Effector memory CD8-positive, alpha-beta T cell (primary cell): ENCODE results near the gene RPL19.

Experiments used
- ATAC-seq: fragments of 150-1000 bp; cut with Tn5 transposase; replicated peaks from 2 replicates; pipeline ENCODE4 v1.10.0; 2021; ENCODE audit warnings: mild to moderate bottlenecking, moderate library complexity
- DNase-seq, 3 experiments: peaks; one replicate each; pipeline ENCODE4 v3.0.0; 2021
- H3K27ac Mint-ChIP-seq, 2 donors: one replicate each; pipeline ENCODE4 v1.8.0; 2022; ENCODE audit warnings: mild to moderate bottlenecking in 2 of 2, mixed read lengths in 2 of 2, moderate library complexity in 2 of 2
- H3K27me3 Mint-ChIP-seq, 2 donors: one replicate each; pipeline ENCODE4 v1.8.0; 2022; ENCODE audit warnings: mixed read lengths in 2 of 2
- H3K36me3 Mint-ChIP-seq: one replicate; pipeline ENCODE4 v1.8.0; 2022; ENCODE audit warnings: mild to moderate bottlenecking, moderate library complexity, mixed read lengths; ENCODE audit not compliant: insufficient read depth
- H3K4me1 Mint-ChIP-seq, 2 donors: one replicate each; pipeline ENCODE4 v1.8.0; 2022; ENCODE audit warnings: low read depth in 2 of 2, mixed read lengths in 2 of 2
- H3K4me3 Mint-ChIP-seq, 2 donors: one replicate each; pipeline ENCODE4 v1.8.0; 2022; ENCODE audit warnings: mild to moderate bottlenecking in 2 of 2, mixed read lengths in 2 of 2, moderate library complexity in 2 of 2
- H3K9me3 Mint-ChIP-seq, 2 donors: one replicate each; pipeline ENCODE4 v1.8.0; 2022; ENCODE audit warnings: mixed read lengths in 2 of 2

RPL19 gene

DNA sequence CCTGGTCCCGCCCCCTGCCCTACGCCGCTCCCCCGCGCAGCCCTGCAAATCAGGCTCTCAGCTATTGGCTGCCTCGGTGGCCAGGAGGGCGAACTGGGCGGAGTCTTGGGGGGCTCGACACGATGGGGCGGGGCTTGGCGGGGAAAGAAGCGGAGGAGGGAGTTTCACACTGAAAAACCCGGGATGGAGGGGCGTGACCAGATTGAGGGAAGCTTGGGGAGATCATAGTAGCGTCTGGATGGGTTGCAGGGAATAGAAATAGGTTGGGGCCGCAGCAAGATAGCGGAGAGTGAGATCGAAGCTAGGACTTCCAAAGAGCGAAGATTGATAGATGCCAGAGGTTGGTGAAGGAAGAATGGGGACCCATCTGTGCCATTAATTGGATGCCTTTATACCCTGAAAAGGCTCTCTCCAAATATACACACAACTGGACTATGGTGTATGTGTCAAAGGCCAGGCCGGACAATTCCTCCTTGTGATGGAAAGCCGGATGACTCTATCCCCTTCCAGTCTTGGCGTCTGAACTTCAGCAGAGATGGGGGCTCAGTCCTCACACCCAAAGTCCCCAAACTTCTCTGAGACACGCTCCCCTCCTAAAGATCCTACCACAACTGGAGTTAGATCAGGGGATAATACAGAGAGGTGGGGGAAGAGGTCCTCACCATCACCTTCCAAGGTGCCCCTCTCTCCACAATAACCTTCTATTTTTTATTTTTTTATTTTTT is 26.0 kb downstream of the RPL19 start:
- DNase-seq: peak in 1 of 3 experiments; percentile 29
- Mint-ChIP-seq H3K27ac (no peak overlapping the region), H3K27me3 (peaks cover 38 to 80% of the 10 kb centered on the region in 2 donors)

DNA sequence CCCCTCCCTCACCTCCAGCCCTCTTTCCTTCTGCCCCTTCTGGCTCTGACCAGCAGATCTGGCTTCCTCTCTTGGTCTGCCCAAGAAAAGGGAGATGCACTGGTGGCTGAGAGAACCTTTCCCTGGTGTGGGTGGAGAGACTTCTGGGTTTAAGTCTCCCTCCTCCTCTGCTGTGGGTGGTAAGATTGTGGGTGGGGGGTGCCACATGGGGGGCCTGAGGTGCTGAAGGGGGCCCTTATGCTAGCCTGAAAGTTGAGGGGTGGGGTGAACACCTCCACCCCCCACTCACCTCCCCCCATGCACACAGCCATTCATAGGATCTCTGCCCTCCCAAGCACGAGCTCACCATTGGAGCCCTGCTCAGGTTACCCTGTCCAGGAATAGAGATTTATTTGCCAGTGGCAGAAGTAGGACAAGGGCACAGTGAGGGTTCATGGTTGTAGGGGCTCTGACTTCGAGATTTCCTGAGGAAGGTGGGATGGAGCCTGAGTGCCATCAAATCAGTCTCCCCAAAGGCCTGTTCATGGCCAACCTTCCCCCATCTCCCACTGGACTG is 27.4 kb downstream of the RPL19 start:
- Mint-ChIP-seq H3K27me3 (peaks cover 48 to 85% of the 10 kb centered on the region in 2 donors), H3K9me3 (no peaks in the 10 kb centered on the region), H3K36me3 (no peaks in the 10 kb centered on the region), H3K4me3 (no peak overlapping the region), H3K4me1 (peaks cover 19 to 21% of the 10 kb centered on the region in 2 donors), H3K27ac (no peak overlapping the region)
- ATAC-seq: no peak
- no peak for DNase-seq

More for the DNA sequence above, 26.0 kb downstream of the RPL19 start:
- peaks cover 8% of the 10 kb centered on the region in 2 donors for H3K4me1 Mint-ChIP-seq
- no peaks in the 10 kb centered on the region for H3K9me3 Mint-ChIP-seq
- peak; percentile 68 for ATAC-seq
- no peaks in the 10 kb centered on the region for H3K36me3 Mint-ChIP-seq
- peak overlapping the region; percentile 82 to 84 for H3K4me3 Mint-ChIP-seq

DNA sequence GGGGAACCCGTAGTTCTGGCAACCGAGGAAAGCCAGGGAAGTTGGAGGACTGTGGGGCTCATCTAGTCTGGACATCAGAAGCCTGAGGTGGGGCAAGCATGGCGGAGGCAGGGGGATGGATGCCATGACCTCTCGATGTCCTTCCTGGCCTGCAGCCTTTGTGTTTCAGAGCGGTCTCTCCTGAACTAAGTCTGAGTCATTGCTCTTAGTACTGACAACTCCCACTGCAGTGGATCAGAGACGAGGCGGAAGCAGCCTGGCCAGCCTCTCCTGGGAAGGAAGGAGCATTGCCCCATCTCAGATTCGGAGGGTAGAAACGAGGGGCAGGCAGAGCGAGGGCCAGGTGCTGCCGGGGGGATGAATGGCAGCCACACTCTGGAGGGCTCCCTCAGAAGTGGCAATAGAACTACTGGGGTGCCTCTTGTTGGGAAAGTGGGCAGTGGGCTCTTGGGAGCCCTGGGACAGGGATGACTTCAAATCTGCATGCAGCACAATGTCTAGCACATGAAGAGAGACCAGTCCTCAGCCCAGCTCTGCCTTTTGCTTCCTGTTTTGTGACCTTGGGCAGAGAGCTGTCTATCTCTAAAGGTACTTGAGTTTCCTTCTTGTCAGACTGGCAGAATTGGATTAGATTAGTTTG is 29.3 kb downstream of the RPL19 start:
- no peak for ATAC-seq
- Mint-ChIP-seq H3K9me3 (no peaks in the 10 kb centered on the region), H3K27ac (no peak overlapping the region), H3K27me3 (peaks cover 41 to 67% of the 10 kb centered on the region in 2 donors), H3K4me1 (peaks cover 15 to 19% of the 10 kb centered on the region in 2 donors), H3K36me3 (no peaks in the 10 kb centered on the region), H3K4me3 (peak overlapping the region in 1 of 2 donors; percentile 7)
- DNase-seq: no peak

DNA sequence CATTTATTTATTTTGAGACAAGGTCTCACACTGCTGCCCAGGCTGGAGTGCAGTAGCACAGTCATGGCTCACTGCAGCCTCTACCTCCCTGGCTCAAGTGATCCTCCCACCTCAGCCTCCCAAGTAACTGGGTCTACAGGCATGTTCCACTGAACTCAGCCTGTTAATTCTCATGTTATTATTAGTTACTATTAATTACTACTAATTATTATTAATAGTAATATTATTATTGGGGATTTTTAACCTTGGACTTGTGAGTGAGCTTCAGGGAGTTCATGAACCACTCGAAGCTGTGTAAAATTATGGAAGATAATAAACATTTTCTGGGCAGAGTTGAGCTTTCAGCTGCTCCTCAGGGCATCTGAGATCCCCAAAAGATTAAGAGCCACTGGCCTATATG is 30.3 kb downstream of the RPL19 start:
- Mint-ChIP-seq H3K4me1 (peaks cover 16 to 19% of the 10 kb centered on the region in 2 donors), H3K27ac (no peak overlapping the region), H3K4me3 (no peak overlapping the region), H3K36me3 (no peaks in the 10 kb centered on the region), H3K27me3 (peaks cover 41 to 63% of the 10 kb centered on the region in 2 donors), H3K9me3 (no peaks in the 10 kb centered on the region)
- DNase-seq (no peak), ATAC-seq (no peak)

DNA sequence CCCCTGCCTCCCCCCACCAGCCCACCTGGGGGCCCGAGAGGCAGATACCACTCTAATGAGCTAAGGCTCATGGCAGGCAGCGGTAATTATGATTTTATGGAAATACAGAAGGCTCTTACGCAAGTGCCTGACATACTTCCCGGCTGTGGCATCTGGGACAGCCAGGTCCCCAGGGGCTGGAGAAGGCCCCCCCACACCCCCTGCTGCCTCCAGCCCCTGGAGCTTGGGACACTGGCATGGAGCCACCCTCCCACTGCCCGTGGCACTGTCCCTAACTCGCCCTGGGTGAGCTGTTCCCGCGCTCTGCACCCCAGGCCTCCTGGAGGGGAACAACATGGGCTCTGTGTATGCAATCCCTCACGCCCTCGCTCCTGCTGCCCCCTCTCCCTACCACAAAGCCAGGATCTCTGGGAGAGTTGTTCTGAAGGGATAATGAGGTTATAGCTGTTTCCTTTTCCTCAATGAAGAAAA is 31.0 kb downstream of the RPL19 start:
- peaks cover 36 to 56% of the 10 kb centered on the region in 2 donors for H3K27me3 Mint-ChIP-seq
- H3K9me3 Mint-ChIP-seq: no peaks in the 10 kb centered on the region
- no peak for ATAC-seq
- peak overlapping the region; percentile 30 to 80 for H3K27ac Mint-ChIP-seq
- no peaks in the 10 kb centered on the region for H3K36me3 Mint-ChIP-seq
- no peak for DNase-seq
- peaks cover 19 to 22% of the 10 kb centered on the region in 2 donors for H3K4me1 Mint-ChIP-seq
- no peak overlapping the region for H3K4me3 Mint-ChIP-seq

DNA sequence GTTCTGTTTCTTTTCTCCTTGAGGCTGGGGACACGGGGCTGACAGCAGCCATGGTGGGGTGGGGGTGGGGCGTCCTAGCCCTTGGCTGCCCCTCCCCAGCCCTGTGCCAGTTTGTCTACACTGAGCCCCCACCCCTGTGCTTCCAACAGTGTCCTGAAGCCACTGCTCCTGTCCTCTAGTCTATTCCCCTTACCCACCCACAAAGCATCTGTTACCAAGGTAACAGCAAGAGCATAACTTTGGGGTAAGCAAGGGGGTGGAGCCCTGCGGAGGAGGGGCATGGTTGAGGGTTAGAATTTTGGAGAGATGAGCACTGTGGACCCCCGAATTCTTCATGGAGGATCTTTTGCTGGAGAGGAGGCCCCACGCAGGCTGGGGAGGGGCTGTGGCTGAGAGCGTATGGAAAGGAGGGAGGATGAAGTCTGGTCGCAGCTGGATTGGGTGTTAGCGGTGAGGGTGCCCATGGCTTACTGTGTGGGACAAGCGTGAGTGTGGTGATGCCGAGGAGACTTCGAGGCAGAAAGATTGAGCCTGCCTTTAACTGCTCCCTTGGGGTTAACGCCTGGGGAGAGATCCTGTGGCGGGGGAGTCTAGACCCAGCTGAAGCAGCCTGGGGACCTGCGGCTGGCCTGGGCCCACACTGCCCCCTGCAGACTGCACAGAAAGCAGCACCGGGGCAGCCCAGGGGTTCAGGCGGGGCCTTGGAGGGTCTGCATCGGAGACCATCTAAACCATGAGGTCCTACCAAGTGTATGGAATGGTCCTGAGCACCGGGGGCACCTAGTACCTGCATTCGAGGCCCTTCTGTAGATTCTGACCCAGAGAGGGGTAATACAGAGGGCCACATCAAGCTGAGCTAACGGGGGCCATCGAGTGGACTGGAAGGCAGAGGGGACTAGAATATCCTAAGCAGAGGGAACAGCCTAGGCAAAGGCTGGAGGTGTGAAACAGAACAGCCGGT is 31.8 kb downstream of the RPL19 start:
- Mint-ChIP-seq H3K27me3 (peaks cover 34 to 52% of the 10 kb centered on the region in 2 donors), H3K4me1 (peaks cover 18 to 21% of the 10 kb centered on the region in 2 donors), H3K27ac (peak overlapping the region; percentile 48 to 80), H3K9me3 (no peaks in the 10 kb centered on the region), H3K4me3 (peak overlapping the region; percentile 37 to 54), H3K36me3 (no peaks in the 10 kb centered on the region)
- peak; percentile 61 to 64 (median 63) for DNase-seq
- ATAC-seq: peak; percentile 87

DNA sequence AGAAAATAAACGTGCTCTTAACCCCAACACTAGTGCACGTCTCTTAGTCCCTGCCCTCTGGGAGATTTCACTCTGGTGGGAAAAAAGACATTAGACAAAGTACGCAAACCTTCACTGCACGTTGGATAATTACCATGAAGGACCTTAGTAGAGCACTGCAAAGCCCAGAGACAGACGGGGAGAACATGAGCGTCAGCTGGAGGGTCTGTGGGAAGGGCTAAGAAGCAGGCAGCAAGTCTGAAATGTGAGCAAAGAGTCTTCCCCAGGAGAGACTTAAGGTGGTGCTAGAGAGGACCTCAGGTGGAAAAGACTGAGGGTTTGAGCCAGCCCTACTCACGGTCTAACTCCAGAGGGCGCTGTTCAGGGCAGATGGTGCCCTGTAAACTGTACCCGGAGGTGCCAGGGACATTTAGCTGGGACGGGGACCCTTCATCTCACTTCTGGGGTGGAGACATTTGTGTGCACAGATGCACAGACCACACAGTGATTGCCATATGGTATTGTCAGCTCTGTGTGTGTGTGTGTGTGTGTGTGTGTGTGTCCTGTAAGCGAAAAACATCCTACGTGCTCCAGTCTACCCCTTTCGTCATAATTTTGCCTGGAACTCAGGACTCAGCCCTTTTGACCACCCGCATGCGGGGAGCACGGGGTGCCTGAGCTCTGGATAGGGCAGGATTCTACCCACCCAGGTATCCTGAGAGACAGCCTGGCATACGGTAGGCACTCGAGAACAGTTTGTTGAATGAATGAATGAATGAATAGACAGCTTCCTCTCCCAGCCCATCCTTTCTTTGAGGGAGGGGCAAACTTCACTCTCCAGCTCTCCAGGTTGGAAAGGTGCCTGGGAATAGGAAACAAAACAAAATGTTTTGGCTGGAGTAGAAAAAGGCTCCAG is 35.7 kb downstream of the RPL19 start:
- ATAC-seq (peak; percentile 26), DNase-seq (peak; percentile 46 to 54 (median 47))
- H3K4me1 Mint-ChIP-seq: peaks cover 35 to 43% of the 10 kb centered on the region in 2 donors
- peaks cover 3% of the 10 kb centered on the region for H3K36me3 Mint-ChIP-seq
- peaks cover 10 to 18% of the 10 kb centered on the region in 2 donors for H3K27me3 Mint-ChIP-seq
- no peaks in the 10 kb centered on the region for H3K9me3 Mint-ChIP-seq
- H3K27ac Mint-ChIP-seq: peak overlapping the region; percentile 65 to 80
- H3K4me3 Mint-ChIP-seq: no peak overlapping the region

DNA sequence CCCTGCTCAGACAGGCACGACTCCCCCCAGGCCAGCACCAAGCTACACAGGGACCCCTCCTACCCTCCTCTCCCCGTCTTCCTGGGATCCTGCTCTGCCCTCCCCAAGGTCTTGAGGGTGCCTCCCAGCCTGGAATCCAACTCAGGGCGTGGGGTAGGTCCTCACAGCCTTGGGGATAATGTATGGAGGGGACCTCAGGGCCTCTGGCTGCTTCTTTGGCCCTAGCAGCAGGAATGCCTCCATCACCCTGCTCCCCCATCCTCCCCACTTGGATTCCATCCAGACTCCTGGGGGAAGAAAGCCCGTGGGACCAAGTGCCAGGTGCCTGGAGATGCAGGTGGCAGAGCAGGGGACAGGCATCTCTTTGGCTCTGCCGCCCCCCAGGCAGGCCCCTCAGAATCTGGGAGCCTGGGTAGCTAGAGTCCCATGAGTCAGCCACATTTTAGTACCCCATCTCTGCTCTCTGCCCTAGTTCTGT is 36.4 kb downstream of the RPL19 start:
- peaks cover 3% of the 10 kb centered on the region for H3K36me3 Mint-ChIP-seq
- H3K27me3 Mint-ChIP-seq: peaks cover 9 to 11% of the 10 kb centered on the region in 2 donors
- peak overlapping the region; percentile 65 to 80 for H3K27ac Mint-ChIP-seq
- ATAC-seq (no peak), DNase-seq (no peak)
- no peaks in the 10 kb centered on the region for H3K9me3 Mint-ChIP-seq
- H3K4me3 Mint-ChIP-seq: no peak overlapping the region
- peaks cover 33 to 40% of the 10 kb centered on the region in 2 donors for H3K4me1 Mint-ChIP-seq

DNA sequence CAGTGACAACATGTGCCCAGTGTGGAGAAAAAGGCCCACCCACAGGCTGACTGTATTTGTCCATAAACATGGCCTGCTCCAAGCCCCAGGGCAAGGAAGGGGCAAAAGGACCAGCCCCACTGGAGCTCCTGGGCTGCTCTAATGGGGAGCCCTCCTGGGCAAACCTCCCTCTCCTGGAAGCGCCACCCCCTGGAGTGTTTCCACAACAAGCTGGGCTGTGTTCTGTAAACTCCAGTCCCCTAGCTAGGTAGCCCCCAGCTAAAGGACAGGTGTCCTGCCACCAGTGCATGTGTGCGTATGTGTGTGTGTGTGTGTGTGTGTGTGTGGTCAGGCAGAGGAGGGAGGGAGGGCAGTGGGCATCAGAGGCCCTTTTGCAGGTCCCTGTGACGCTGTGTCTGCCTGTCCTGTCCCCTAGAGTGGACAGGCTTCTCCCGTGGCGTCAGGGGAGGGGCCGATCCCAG is 36.9 kb downstream of the RPL19 start:
- Mint-ChIP-seq H3K27ac (peak overlapping the region; percentile 95), H3K36me3 (peaks cover 3% of the 10 kb centered on the region), H3K4me3 (no peak overlapping the region), H3K4me1 (peaks cover 28 to 35% of the 10 kb centered on the region in 2 donors), H3K27me3 (peaks cover 4 to 6% of the 10 kb centered on the region in 2 donors), H3K9me3 (no peaks in the 10 kb centered on the region)
- ATAC-seq (no peak), DNase-seq (no peak)

DNA sequence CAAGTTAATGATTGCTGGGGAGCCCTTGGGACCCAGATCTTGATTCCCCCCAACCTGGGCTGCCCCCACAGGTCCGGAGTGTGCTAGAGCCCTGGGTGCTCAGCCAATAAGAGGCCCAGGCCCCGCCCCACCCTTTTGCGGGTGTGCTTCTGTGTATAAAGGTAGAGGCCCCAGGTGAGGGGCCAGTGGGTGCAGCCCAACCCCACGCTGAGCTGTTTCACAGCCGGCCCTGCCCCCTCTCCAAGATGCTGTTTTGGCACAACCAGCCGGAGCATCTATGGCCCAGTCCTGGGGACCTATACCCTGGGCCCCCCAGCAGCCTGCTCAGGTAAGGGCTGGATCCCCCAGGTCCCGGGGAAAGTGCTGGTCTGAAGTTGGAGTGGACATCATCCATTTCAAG is 37.5 kb downstream of the RPL19 start:
- Mint-ChIP-seq H3K36me3 (peaks cover 3% of the 10 kb centered on the region), H3K27me3 (no peaks in the 10 kb centered on the region), H3K4me1 (peaks cover 24 to 30% of the 10 kb centered on the region in 2 donors), H3K27ac (peak overlapping the region; percentile 95), H3K4me3 (no peak overlapping the region), H3K9me3 (no peaks in the 10 kb centered on the region)
- no peak for DNase-seq
- ATAC-seq: no peak

DNA sequence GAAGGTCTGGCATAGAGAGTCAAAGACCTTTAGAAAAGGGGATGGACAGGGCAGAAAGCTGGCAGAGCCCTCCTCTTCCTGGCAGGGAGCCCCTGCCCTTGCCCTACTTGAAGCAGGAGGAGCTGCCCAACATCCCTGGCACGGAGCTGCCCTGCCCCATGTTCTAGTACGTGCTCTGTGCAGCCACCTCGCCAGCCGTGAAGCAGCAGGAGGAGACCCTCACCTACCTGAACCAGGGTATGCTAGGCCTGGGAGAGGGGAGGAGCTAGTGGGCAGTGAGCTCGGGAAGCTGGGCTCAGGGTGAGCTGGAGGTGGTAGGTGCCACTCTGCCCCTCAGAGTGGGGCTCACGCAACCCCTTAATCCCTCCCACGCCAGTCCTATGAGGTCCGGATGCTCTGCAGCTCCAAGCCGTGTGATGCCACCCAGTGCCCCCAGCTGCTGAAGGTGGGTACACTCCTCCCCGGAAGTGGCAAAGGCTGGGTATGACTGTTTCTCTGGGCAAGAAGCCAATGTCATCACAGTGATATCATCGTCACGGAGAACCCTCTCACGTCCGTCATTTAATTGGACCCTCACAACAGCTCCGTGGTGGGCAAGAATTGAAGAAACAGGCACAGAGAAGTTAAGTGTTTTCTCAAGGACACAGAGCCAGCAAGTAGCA is 38.4 kb downstream of the RPL19 start:
- peak; percentile 75 to 83 (median 81) for DNase-seq
- peak overlapping the region; percentile 76 to 87 for H3K4me3 Mint-ChIP-seq
- peak overlapping the region; percentile 95 for H3K27ac Mint-ChIP-seq
- peaks cover 24 to 30% of the 10 kb centered on the region in 2 donors for H3K4me1 Mint-ChIP-seq
- H3K9me3 Mint-ChIP-seq: no peaks in the 10 kb centered on the region
- H3K27me3 Mint-ChIP-seq: no peaks in the 10 kb centered on the region
- ATAC-seq: peak; percentile 91
- H3K36me3 Mint-ChIP-seq: peaks cover 3% of the 10 kb centered on the region
